GM18526 (cell line): ENCODE results near the gene CUX1.

Experiments
- POLR2A ChIP-seq: IDR thresholded peaks from 3 replicates; pipeline ENCODE4 v1.6.1; 2011; ENCODE audit not compliant: insufficient read length; ENCODE audit errors: extremely low read depth

Gene CUX1

DNA sequence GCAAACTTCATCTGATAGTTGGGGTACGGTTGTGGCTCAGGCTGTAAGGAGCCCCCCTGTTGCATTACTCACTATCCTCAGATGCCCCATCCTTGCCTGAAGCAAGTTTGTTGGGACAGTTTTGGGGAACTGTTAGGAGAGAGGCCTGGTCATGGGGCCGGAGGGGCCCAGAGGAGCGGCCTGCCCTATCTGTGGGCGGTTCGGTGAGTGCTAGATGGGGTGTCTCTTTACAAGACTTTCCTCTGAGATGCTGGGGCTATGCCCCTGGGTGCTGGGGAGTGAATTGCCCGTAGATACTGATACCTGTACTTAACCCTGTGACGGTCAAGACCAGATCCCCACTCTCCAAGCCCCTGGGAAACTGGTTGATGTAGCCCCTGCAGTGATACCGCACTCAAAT is 12.4 kb downstream of the CUX1 start:
- TF ChIP-seq POLR2A: no peak

GRCh38 chr7:101832205-101832631 is 14.8 kb downstream of the CUX1 start:
- TF ChIP-seq POLR2A: no peak

DNA sequence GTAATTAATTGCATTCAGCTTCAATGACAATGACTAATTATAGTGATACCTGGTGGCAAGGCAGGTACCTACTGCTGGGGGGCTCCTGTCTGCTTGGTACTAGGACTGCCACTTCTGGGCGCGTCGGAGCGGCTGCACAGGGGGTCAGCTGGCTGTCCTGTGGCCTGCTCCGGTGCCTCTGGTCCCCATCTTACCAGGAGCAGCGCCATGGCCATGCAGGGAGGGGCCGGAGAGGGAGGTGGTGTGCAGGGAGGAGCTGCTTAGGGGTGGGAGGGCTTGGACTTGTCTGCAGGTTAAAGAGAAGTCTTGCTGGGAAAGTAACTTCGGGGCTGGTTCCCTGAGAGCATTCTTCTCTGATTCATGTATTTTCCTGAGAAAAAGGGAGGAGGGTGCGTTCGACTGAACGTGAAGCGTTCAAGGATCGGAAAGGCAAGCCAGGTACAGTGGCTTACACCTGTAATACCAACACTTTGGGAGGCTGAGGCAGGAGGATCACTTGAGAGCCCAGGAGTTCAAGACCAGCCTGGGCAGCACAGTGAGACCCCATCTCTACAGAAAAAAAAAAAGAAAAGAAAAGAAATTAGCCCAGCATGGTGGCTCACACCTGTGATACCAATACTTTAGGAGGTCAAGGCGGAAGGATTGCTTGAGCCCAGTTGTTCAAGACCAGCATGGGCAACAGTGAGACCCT is 15.4 kb downstream of the CUX1 start:
- no peak for TF ChIP-seq POLR2A

DNA sequence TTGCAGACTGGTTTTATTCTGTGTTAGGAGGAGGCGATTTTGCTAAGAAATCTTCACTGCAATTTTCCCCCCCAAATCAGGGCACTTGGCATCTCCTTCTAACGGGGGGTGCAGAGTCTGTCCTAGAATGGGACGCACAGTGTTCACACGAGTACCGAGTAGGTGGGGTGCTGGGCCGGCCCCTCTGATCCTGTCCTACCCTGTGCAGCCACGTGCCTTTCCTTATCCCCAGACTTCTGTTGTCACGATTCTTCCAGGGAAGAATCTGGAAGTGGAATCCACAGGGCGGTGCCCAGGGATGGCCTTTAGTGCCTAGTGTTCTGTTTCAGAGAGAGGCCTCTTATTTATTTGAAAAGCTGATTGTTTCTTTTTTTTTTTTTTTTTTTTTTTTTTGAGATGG is 16.4 kb downstream of the CUX1 start:
- no peak for TF ChIP-seq POLR2A

GRCh38 chr7:101835136-101835535 is 17.7 kb downstream of the CUX1 start:
- TF ChIP-seq POLR2A: no peak

DNA sequence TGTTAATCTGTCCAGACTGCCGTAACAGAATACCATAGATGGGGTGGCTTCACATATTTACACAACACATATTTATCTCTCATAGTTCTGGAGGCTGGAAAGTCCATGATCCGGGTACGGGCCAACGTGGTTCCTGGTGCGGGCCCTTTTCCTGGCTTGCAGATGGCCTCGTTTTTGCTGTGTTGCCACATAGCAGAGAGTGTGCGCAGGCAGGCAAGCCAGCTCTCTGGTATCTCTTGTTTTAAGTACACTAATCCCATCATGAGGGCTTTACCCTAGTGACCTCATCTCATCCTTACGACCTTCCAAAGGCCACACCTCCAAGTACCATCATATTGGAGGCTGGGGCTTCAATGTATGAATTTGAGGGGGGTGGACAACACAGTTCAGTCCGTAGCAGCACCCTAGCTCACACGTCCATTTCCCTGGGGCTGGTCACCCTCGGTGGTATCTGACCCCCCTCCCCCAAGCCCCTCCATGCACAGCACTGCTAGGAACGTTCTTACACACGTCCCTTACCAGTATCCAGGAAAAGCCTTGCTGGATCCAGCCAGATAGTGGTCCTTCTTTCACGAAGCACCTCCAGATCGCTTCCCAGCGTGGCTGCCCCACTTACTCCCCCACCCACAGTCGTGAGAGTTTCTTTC is 21.5 kb downstream of the CUX1 start:
- TF ChIP-seq POLR2A: no peak

DNA sequence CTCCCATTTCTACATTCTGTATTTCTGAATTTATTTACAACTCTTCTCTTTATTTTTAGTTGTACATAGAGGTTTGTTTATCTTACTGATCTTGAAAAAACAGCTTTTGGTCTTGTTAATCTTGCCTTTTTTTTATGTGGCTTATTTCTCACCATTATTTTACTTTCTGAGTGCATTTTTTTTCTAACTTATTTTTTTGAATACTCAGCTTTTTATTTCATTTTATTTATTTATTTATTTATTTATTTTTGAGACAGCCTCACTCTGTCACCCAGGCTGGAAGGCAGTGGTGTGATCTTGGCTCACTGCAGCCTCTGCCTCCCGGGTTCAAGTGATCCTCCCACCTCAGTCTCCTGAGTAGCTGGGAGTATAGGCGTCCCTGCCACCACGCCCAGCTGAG is 23.9 kb downstream of the CUX1 start:
- TF ChIP-seq POLR2A: no peak

DNA sequence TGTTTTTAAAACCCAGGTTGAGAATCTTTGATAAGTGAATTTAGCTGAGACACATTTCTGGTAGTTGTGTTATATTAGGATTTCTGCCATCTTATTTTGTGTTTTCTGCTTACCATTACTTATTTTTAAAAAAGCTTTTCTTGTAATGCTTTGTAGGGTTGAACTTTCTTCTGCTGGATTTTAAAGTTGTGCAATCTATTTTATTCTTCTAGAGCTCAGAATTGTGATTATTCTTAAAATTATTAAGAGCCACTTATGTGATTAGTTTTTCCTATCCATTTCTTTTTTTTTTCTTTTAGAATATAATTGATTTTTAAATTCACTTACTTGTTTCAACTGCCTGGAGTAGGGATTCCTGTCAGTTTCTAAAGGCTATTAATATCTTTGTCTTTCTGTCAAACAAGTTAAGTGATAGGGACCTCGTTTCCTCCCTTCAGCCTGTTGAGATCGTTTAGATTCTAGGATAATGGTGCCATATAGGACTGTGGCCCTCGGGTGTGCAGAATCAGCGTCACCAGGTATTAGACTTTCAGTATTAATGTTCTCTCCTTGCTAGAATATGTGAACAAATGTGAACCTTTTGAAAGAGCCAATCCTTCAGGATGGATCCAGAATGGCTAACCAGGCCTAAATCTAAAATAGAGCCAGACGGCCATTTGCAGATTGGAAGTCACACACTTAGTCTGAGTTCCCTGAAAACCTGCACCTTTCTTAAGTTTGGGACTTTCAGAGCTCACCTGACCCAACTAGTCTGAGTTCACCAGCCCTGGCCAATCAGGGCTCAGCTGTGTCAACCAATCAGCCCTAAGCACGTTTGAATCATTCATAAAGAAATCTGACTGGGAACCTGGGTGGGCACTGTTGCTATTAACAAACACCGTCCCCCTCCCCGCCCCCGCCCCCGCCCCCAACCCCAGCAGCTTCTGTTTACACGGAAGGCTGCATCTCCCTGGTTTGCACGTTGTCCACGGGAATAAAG is 26.2 kb downstream of the CUX1 start:
- no peak for TF ChIP-seq POLR2A

DNA sequence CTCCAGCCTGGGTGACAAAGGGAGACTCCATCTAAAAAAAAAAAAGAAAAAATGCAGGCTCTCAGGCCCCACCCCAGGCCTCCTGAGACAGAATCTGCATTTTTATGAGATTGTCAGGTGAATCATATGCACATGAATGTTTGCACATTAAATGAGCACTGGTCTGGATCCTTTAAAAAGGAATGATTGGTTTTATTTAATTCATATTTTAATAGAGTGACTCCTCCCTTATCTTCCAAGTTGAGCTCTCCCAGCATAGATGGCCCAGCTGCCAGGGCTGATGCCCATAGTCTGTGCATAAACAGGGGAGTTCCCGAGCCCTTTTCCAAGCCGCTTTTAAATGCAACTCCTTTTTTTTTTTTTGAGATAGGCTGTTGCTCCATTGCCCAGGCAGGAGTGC is 28.5 kb downstream of the CUX1 start:
- no peak for TF ChIP-seq POLR2A

GRCh38 chr7:101846800-101847538 is 29.5 kb downstream of the CUX1 start:
- TF ChIP-seq POLR2A: no peak

GRCh38 chr7:101848208-101848951 is 31.0 kb downstream of the CUX1 start:
- TF ChIP-seq POLR2A: no peak

- TF ChIP-seq POLR2A: no peak
Observed at GRCh38 chr7:101853684-101854083, 36.3 kb downstream of the CUX1 start.

DNA sequence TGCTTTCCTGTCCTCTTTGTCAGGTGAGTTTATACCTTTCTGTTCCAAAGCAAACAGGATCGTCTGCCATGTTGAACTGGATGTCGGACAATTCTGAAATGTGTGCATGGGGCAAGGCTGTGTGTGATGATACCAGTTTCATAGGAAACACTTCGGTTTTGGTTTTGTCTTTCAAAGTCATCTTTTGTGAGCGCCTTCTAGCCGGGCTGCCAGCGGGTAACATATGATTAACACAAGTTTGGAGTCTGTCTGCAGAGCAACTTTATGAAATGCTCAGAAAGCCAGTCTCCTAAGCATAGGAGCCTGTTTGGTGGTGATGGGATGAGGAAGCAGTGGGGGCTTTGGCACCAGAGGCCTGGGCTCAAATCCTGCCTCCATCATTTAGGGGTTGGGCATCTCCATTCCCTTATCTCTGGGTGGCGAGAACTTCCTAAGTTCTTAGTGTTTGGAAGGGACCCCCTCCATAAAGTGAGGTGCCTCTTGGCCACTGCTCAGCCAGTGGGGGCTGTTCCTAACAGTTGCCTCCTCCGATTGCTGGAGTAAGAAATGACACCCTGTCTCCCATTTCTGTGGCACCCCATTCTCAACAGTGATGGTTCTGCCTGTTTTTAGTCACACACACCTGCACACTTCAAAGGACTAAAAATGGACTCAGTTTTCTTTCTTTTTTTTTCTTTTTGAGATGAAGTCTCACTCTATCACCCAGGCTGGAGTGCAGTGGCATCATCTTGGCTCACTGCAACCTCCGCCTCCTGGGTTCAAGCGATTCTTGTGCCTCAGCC is 36.8 kb downstream of the CUX1 start:
- TF ChIP-seq POLR2A: no peak
